Chondrocyte (in vitro differentiated cells): Measurements from ENCODE around the gene PIK3R6. TPM values are rescaled to one million over a fixed set of nuclear protein-coding genes. Genes with fewer than 3 reads are reported as not detected.
A peak's percentile ranks its signal among the peaks of the same experiment; 100 is the strongest.

Source experiments
- DNase-seq: peaks from one replicate; pipeline ENCODE4 v3.0.0; 2021; ENCODE audit warnings: mixed read lengths, low spot score
- H3K27ac Mint-ChIP-seq: one replicate; pipeline ENCODE4 v1.8.0; 2021; ENCODE audit warnings: mild to moderate bottlenecking, moderate library complexity, mixed read lengths; ENCODE audit not compliant: unreplicated experiment
- H3K27me3 Mint-ChIP-seq: 2 replicates; pipeline ENCODE4 v1.8.0; 2021; ENCODE audit warnings: low read depth, mixed read lengths
- H3K36me3 Mint-ChIP-seq: 2 replicates; pipeline ENCODE4 v1.8.0; 2021; ENCODE audit warnings: low read depth, mixed read lengths
- H3K4me1 Mint-ChIP-seq: 2 replicates; pipeline ENCODE4 v1.8.0; 2021; ENCODE audit warnings: low read depth, mild to moderate bottlenecking, mixed read lengths
- H3K4me3 Mint-ChIP-seq: one replicate; pipeline ENCODE4 v1.8.0; 2021; ENCODE audit warnings: mild to moderate bottlenecking, moderate library complexity, mixed read lengths; ENCODE audit not compliant: unreplicated experiment
- H3K9me3 Mint-ChIP-seq: 2 replicates; pipeline ENCODE4 v1.8.0; 2021; ENCODE audit warnings: low read depth, mixed read lengths
- total RNA-seq: library from RNA; stranded (reverse); gene quantifications from 3 replicates; pipeline ENCODE4 v1.2.1, GENCODE V29; 2021
- TF ChIP-seq, protein P1 (sequence below): fragments of 200-600 bp; sonication (generic); IDR thresholded peaks from 2 replicates; pipeline ENCODE4 v1.5.0; 2021; ENCODE audit warnings: antibody characterized with exemption, mild to moderate bottlenecking, moderate library complexity

PIK3R6 gene
- total RNA-seq, 1 donor from 2014 or later: not detected

- Mint-ChIP-seq H3K36me3 (peaks cover 1% of the 10 kb centered on the region), H3K4me1 (no peaks in the 10 kb centered on the region), H3K27ac (no peak overlapping the region), H3K27me3 (peaks cover 8% of the 10 kb centered on the region), H3K9me3 (peaks cover 4% of the 10 kb centered on the region), H3K4me3 (no peak overlapping the region)
- TF ChIP-seq, protein P1, sequence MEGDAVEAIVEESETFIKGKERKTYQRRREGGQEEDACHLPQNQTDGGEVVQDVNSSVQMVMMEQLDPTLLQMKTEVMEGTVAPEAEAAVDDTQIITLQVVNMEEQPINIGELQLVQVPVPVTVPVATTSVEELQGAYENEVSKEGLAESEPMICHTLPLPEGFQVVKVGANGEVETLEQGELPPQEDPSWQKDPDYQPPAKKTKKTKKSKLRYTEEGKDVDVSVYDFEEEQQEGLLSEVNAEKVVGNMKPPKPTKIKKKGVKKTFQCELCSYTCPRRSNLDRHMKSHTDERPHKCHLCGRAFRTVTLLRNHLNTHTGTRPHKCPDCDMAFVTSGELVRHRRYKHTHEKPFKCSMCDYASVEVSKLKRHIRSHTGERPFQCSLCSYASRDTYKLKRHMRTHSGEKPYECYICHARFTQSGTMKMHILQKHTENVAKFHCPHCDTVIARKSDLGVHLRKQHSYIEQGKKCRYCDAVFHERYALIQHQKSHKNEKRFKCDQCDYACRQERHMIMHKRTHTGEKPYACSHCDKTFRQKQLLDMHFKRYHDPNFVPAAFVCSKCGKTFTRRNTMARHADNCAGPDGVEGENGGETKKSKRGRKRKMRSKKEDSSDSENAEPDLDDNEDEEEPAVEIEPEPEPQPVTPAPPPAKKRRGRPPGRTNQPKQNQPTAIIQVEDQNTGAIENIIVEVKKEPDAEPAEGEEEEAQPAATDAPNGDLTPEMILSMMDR: no peak
- no peak for DNase-seq
Measured at GRCh38 chr17:8837563-8838075, 29.9 kb downstream of the PIK3R6 start.

GRCh38 chr17:8836821-8837562 lies 30.5 kb downstream of the PIK3R6 start:
- no peaks in the 10 kb centered on the region for H3K4me1 Mint-ChIP-seq
- TF ChIP-seq, protein P1: no peak
- H3K27ac Mint-ChIP-seq: no peak overlapping the region
- peaks cover 8% of the 10 kb centered on the region for H3K27me3 Mint-ChIP-seq
- no peak for DNase-seq
- no peak overlapping the region for H3K4me3 Mint-ChIP-seq
- H3K36me3 Mint-ChIP-seq: peaks cover 1% of the 10 kb centered on the region
- no peaks in the 10 kb centered on the region for H3K9me3 Mint-ChIP-seq

DNA sequence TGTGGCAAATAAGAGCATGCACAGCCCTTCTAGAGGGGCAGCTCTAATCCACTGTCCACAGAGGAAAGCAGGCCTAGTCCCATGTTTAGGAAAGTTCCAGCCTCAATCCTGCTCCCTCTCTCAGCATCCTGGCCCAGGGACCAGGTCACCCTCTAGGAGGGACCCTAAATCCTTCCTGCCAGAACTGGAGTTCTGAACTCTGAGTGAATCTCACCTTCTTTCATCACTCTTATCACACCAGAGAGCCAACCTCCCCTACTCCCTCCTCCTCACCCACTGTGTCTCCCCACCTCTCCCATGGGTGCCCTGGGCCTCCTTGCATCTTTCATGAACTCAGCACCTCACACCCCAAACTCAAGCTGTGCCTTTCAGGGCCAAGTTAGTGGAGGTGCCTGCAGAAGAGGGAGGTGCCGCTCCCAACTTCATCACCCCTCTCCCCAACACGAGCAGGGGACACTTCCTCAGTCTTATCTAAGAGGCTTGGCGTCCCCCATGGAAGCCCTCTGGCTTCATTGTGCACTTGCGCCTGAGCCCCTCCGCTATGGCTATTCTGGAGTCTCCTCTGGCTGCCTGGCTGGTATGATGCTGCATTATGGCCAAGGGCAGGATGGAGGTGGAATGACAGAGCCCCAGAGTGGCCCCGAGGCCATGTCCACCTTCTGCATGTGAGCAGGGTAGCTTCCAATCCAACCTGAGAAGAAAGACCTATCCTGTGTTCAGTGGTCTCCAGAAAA lies 31.7 kb downstream of the PIK3R6 start:
- Mint-ChIP-seq H3K9me3 (no peaks in the 10 kb centered on the region), H3K27me3 (peaks cover 8% of the 10 kb centered on the region), H3K4me3 (no peak overlapping the region), H3K4me1 (no peaks in the 10 kb centered on the region), H3K27ac (no peak overlapping the region), H3K36me3 (no peaks in the 10 kb centered on the region)
- TF ChIP-seq, protein P1: no peak
- DNase-seq: no peak

- Mint-ChIP-seq H3K27ac (no peak overlapping the region), H3K9me3 (no peaks in the 10 kb centered on the region), H3K4me3 (no peak overlapping the region), H3K4me1 (no peaks in the 10 kb centered on the region), H3K36me3 (no peaks in the 10 kb centered on the region), H3K27me3 (peaks cover 8% of the 10 kb centered on the region)
- DNase-seq: no peak
- TF ChIP-seq, protein P1: no peak
Measured at GRCh38 chr17:8835106-8835505, 32.4 kb downstream of the PIK3R6 start.

DNA sequence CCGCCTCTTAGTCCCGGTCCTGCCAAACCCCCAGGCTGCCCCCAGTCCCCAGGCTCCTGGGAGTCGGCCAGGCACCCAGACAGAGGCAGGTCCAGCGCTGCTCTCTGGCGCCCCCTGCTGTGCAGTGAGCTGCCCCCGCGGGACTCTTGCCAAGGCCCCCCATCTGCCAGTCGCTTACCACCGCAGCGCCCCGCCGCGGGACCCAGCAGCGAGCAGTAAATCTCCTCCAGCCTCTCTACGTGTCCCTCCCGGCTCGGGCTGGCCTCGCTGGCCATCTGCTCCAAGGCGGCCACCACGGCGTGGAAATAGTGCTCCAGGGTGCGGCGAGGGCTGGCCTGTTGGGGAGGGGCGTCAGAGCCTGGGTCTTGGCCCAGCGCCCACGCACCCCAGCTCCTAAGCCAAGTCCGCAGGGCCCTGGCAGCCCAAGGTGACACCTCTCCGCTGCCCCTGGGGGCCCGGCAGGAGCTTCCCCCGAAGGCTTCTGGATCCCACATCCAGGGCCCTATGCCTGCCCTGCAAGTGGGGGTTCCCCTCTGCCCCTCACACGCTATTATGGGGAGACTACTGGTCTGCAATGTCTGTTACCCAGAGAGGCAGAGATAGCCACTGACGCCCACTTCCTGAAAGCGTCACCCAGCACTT lies 34.6 kb downstream of the PIK3R6 start:
- H3K27ac Mint-ChIP-seq: no peak overlapping the region
- DNase-seq: no peak
- H3K9me3 Mint-ChIP-seq: no peaks in the 10 kb centered on the region
- H3K27me3 Mint-ChIP-seq: peaks cover 8% of the 10 kb centered on the region
- TF ChIP-seq, protein P1: peak; percentile 69
- no peaks in the 10 kb centered on the region for H3K4me1 Mint-ChIP-seq
- no peak overlapping the region for H3K4me3 Mint-ChIP-seq
- no peaks in the 10 kb centered on the region for H3K36me3 Mint-ChIP-seq
